Measurements from ENCODE around the gene RNF141. TPM values are rescaled to one million over a fixed set of nuclear protein-coding genes. Genes with fewer than 3 reads are reported as not detected.
A peak's percentile ranks its signal among the peaks of the same experiment; 100 is the strongest.

Gene RNF141
- total RNA-seq, 1 experiment from 2014 or later = 29.8 TPM

GRCh38 chr11:10498426-10499250 lies 42.3 kb downstream of the RNF141 start:
- DNase-seq (ENCODE audit: low spot score) = no peak

- DNase-seq (ENCODE audit: low spot score) = no peak
Observed at GRCh38 chr11:10498022-10498400, 43.0 kb downstream of the RNF141 start.

GRCh38 chr11:10497371-10498021 lies 43.5 kb downstream of the RNF141 start:
- no peak for DNase-seq (ENCODE audit: low spot score)

GRCh38 chr11:10496296-10496936 lies 44.6 kb downstream of the RNF141 start:
- no peak for DNase-seq (ENCODE audit: low spot score)

- DNase-seq (ENCODE audit: low spot score) = no peak
Observed at GRCh38 chr11:10495464-10495786, 45.6 kb downstream of the RNF141 start.

GRCh38 chr11:10494636-10495463 lies 46.1 kb downstream of the RNF141 start:
- no peak for DNase-seq (ENCODE audit: low spot score)

DNA sequence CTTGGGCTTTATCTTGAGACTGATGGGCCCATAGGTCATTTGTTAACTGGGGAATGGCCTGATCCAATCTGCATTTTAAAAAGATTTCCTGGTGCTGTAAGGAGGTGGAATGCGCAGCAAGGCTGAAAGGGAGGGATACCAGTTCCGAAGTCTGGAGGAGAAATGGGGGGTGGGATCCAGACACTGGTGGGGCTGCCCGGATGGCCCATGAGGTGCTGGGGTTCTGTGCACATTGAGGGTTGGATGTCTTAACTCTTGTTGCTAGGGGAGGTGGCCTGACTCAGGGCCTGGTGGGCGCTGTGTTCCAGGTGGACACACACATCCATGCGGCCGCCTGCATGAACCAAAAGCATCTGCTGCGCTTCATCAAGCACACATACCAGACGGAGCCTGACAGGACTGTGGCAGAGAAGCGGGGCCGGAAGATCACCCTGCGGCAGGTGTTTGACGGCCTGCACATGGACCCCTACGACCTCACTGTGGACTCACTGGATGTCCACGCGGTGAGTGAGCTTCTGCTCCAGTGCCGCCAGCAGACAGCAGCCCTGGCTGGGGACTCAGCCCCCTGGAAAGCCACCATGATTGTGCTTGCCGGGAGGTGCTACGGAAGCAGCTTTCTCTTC lies 47.8 kb downstream of the RNF141 start:
- DNase-seq (ENCODE audit: low spot score) = no peak

- DNase-seq (ENCODE audit: low spot score) = no peak
Observed at GRCh38 chr11:10492084-10492483, 48.9 kb downstream of the RNF141 start.

DNA sequence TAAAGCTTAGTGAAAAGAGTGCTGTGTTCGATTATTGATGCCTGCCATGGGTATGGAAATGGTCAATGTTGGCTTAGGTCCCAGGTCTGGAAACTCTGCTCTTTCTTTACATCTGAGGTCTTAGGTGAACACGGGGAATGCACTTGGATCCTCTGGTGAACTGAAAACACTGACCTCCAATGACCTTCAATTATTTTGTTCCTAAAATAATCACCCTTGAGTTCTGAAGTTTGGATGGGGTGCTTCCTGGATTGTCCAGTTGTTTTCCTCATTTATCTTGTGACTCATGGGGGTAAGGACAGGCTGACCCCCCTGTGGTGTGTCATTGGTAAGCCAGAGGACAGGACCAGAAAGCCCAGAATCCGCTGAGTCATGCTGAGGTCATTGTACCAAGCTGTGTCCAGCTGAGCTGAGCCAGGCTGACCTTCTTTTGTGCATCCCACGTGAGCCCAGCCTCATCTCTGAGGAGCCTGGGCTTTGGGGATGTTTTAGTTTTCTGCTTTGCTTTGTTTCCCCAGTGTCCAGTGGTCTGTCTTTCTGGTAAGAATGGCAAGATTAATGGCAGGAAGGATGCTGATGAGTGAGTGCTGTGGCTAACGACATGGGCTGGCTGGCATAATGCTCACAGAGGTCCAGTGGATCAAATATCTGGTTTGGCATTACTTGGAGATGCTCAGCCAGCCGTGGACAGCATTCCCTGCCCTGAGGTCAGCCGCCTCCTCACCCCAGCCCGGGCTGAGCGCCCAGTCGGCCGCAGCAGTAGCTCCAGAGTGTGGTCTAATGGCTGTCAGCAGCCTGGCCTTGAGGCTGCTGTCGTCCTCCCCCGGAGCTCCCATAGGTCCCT lies 50.4 kb downstream of the RNF141 start:
- DNase-seq (ENCODE audit: low spot score) = peak; percentile 83

DNA sequence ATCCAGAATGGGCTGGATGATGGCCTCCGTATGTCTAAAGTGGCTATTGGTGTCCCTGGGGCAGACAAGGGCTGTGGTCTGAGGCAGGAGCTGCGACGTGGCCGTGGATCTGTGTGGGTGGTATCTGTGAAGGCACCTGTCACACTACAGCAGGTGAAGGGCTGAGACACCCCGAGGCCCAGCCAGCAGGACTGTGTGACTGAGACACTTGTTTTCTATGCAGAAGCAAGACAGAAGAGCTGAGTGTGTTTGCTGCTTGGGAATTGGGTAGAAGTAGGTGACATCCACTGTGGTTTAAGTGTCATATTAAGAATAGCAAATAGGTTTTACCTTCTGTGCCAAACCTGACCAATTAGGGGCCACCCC lies 51.0 kb downstream of the RNF141 start:
- no peak for DNase-seq (ENCODE audit: low spot score)

GRCh38 chr11:10488934-10489691 lies 51.9 kb downstream of the RNF141 start:
- no peak for DNase-seq (ENCODE audit: low spot score)

DNA sequence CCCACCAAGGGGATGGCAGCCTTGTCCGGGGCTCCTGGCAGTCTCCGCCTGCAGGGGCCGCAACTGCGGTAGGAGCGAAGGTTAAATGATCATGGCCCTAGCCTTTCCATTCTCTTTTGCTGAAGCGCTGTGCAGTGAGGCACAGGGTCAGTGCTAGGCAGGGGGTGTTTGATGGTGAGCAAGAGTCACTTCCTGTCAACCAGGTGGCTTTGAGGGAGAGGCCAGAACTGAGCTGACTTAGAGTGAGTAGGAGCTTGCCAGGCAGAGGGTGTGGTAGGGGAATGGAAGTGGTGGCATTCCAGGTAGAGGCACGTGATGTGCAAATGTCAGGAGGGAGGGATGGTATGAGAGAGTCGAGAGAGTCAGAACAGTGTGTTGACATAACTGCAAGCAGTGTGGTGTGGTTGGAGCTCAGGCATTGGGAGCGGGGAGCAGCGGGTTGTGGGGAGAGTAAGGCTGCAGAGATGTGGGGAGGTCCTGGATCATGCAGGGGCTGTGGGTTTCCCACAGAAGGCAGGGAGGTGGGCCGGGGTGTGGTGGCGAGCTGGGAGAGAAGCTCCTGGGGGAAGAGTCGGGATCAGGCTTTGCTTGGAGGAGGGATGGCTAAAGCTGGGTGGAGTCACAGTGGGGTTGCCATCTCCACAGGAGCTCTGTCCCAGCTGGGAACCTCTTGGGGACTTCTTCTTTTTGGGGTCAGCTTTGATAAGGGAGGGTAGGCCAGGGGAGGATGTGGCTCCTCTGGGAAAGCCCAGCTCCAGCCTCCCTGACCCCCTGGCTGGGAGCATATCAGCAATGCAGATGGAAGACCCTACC lies 52.7 kb downstream of the RNF141 start:
- DNase-seq (ENCODE audit: low spot score) = peak; percentile 72

- DNase-seq (ENCODE audit: low spot score) = no peak
Observed at GRCh38 chr11:10487002-10487647, 53.9 kb downstream of the RNF141 start.

GRCh38 chr11:10486161-10486840 lies 54.7 kb downstream of the RNF141 start:
- no peak for DNase-seq (ENCODE audit: low spot score)

DNA sequence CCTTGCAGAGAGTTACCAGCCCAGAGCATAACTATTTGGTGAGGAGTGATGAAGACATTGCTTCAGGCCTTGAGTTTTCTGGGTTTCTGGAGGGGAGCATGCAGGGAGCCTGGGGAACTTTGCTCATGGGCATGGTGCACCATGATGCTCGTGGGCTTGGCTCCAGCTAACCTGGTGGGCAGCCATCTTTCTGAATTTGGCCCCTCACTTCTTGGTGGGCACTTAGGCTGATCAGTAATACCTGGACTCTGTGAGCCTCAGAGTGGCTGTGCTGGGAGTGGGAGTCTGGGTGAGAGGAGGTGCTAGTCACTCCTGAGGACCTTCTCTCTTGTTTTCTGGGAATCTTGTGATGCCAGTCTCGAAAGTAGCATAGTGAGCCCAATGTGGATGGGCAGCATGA lies 55.3 kb downstream of the RNF141 start:
- DNase-seq (ENCODE audit: low spot score) = no peak

- no peak for DNase-seq (ENCODE audit: low spot score)
Observed at GRCh38 chr11:10484461-10485180, 56.4 kb downstream of the RNF141 start.

DNA sequence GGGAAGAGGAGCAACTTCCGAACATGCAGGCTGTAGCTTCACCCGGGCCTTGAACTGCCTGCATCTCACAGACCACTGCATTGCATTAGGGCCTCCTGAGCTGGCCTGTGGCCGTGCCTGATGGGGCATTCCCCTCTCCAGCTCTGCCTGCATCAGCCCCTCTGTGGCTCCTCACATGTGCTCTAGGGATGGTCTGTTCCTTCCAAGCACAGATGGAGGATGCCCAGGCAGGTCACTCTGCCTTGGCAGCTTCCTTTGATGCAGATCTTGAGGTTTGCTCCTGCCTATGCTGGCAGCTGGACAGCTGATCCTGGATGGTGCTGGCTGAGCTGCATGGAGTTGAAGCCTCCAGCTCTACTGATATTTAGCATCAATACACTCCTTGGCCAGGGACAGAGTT lies 57.4 kb downstream of the RNF141 start:
- no peak for DNase-seq (ENCODE audit: low spot score)

Measured in H4 (cell line).